HepG2 (cell line): ENCODE results near the gene GJA3. TPM values are rescaled to one million over a fixed set of nuclear protein-coding genes. Genes with fewer than 3 reads are reported as not detected.

Experiments
- ATAC-seq: fragments of 200-7000 bp; cut with Tn5 transposase; 3 replicates; pipeline ENCODE4 v1.9.1; 2020; ENCODE audit warnings: mild to moderate bottlenecking, moderate library complexity
- BruUV-seq: library from RNA; stranded (reverse); fragments of 400-500 nt; replicated peaks from 2 replicates; lab custom pipeline; 2021; lab: Mats Ljungman, UMichigan
- CTCF ChIA-PET: fragments of 300-600 bp; formaldehyde crosslinking; extraction: SDS; loops from one replicate; lab custom pipeline; 2021; ENCODE audit warnings: low total read pairs, inconsistent platforms, low intra/inter-chr PET ratio; lab: Yijun Ruan, JAX
- POLR2A ChIA-PET: fragments of 350-600 bp; sonication (Branson Sonifier 250); formaldehyde crosslinking; loops from one replicate; lab custom pipeline; 2020; ENCODE audit warnings: antibody characterized with exemption, inconsistent platforms; lab: Yijun Ruan, JAX
- DNase-seq: peaks from one replicate; pipeline ENCODE4 v3.0.0-alpha.2; 2015; ENCODE audit warnings: low spot score
- FAIRE-seq: peaks from 3 replicates; lab custom pipeline; 2011; peaks lifted over from hg19 to GRCh38; lab: Jason Lieb, UNC
- H2AFZ ChIP-seq: one replicate; pipeline ENCODE4 v1.6.1; 2011; ENCODE audit warnings: low read length, inconsistent platforms
- H3K27ac ChIP-seq: fragments of 300-600 bp; 3 replicates; pipeline ENCODE4 v1.8.0; 2011; ENCODE audit warnings: mixed run types, mild to moderate bottlenecking, mixed read lengths, low read length, inconsistent platforms; ENCODE audit not compliant: insufficient read depth; ENCODE audit errors: extremely low read length
- H3K27me3 ChIP-seq, 2 experiments: fragments of 200-600 bp in 1 of 2; 2 replicates in 1 of 2; 3 replicates in 1 of 2; pipeline versions ENCODE4 v1.6.0 to v1.8.0; 2011; ENCODE audit warnings: low read length in 2 of 2, mild to moderate bottlenecking in 2 of 2, moderate library complexity in 2 of 2, inconsistent platforms in 1 of 2; ENCODE audit not compliant: insufficient read depth in 2 of 2, control insufficient read depth in 1 of 2
- H3K36me3 ChIP-seq, 2 experiments: fragments of 200-600 bp in 1 of 2; replicated peaks in 1 of 2; 2 replicates in 1 of 2; 3 replicates in 1 of 2; pipeline versions ENCODE4 v1.5.1 to v1.8.0; 2011; ENCODE audit warnings: low read length in 2 of 2, inconsistent platforms in 1 of 2; ENCODE audit not compliant: insufficient read depth in 2 of 2, control insufficient read depth in 1 of 2
- H3K4me1 ChIP-seq: 2 replicates; pipeline ENCODE4 v1.5.1; 2012; ENCODE audit warnings: low read length, inconsistent platforms; ENCODE audit not compliant: insufficient read depth
- H3K4me2 ChIP-seq: 2 replicates; pipeline ENCODE4 v1.6.0; 2011; ENCODE audit warnings: low read depth, low read length, inconsistent platforms
- H3K4me3 ChIP-seq, 3 experiments: fragments of 200-600 bp in 1 of 3; sonication (generic), shearing (Covaris generic) in 1 of 3; replicated peaks in 1 of 3; 2 replicates each; pipeline ENCODE4 v1.5.1; 2011 to 2016; ENCODE audit warnings: low read length in 3 of 3, inconsistent platforms in 2 of 3, low read depth in 2 of 3, mild to moderate bottlenecking in 2 of 3, control low read depth in 1 of 3, mixed read lengths in 1 of 3; ENCODE audit not compliant: insufficient read depth in 1 of 3
- H3K79me2 ChIP-seq: one replicate; pipeline ENCODE4 v1.6.1; 2011; ENCODE audit warnings: low read length, inconsistent platforms; ENCODE audit not compliant: insufficient read depth
- H3K9ac ChIP-seq: 2 replicates; pipeline ENCODE4 v1.6.0; 2011; ENCODE audit warnings: mild to moderate bottlenecking, low read depth, low read length, inconsistent platforms; ENCODE audit not compliant: insufficient read depth
- H3K9me3 ChIP-seq: 2 replicates; pipeline ENCODE4 v1.5.1; 2012; ENCODE audit warnings: mild to moderate bottlenecking, low read length
- H4K20me1 ChIP-seq: 2 replicates; pipeline ENCODE4 v1.6.0; 2011; ENCODE audit warnings: inconsistent platforms, mild to moderate bottlenecking, low read length, moderate library complexity; ENCODE audit not compliant: insufficient read depth
- ELF3 ChIP-seq: IDR thresholded peaks from 2 replicates; pipeline ENCODE4 v1.6.1; 2016; ENCODE audit warnings: missing genetic modification reagents, missing compliant biosample characterization
- GMEB2 ChIP-seq: IDR thresholded peaks from 2 replicates; pipeline ENCODE4 v1.6.1; 2016; ENCODE audit warnings: missing biosample characterization, missing genetic modification reagents, low read depth
- KMT2B ChIP-seq: IDR thresholded peaks from 2 replicates; pipeline ENCODE4 v1.6.1; 2016; ENCODE audit warnings: missing genetic modification reagents, missing compliant biosample characterization
- NCOA2 ChIP-seq: sonication (generic); formaldehyde crosslinking; IDR thresholded peaks from 2 replicates; pipeline ENCODE4 v1.8.0; 2022; ENCODE audit warnings: inconsistent platforms
- SRF ChIP-seq: IDR thresholded peaks from 2 replicates; pipeline ENCODE4 v1.6.1; 2011; ENCODE audit warnings: mild to moderate bottlenecking, low read depth, low read length, moderate library complexity
- ZNF143 ChIP-seq: sonication (generic); formaldehyde crosslinking; IDR thresholded peaks from 2 replicates; pipeline ENCODE4 v1.4.0; 2020; ENCODE audit warnings: missing genetic modification reagents
- ZNF556 ChIP-seq: sonication (generic); formaldehyde crosslinking; IDR thresholded peaks from 2 replicates; pipeline ENCODE4 v1.4.0; 2020; ENCODE audit warnings: mild to moderate bottlenecking, missing genetic modification reagents, borderline replicate concordance
- WGBS: methylation state at CpG from one replicate; pipeline ENCODE4 v1.1.6; 2017; ENCODE audit warnings: low lambda C conversion rate; 5-methylcytosine and 5-hydroxymethylcytosine counted together
- in situ Hi-C: cut with HindIII; loops from 2 replicates; pipeline ENCODE4 v1.10.0; 2017; ENCODE audit warnings: low pct_unique_long_range_greater_than_20kb; ENCODE audit not compliant: extremely low pct_ligation_motif_present
- intact Hi-C: fragments of 100-400 bp; cut with micrococcal nuclease; formaldehyde crosslinking; loops from one replicate; pipeline ENCODE4 v1.10.0; 2022; ENCODE audit not compliant: unreplicated experiment
- polyA plus RNA-seq, 8 experiments: library from polyadenylated mRNA; depleted of rRNA in 3 of 8; stranded (reverse) in 7 of 8; unstranded in 1 of 8; fragments of >200 nt; fragmentation: Illumina TruSeq in 4 of 8; extraction: Trizol in 4 of 8; gene quantifications; 2 replicates each; pipeline versions ENCODE4 v1.2.1 to v1.2.3, GENCODE V29; 2011 to 2016; ENCODE audit warnings: low read depth in 4 of 8, missing spikeins in 1 of 8, mixed read lengths in 1 of 8; ENCODE audit not compliant: insufficient read depth in 1 of 8
- total RNA-seq, 5 experiments: library from RNA; depleted of rRNA; stranded (reverse); fragments of >200 nt; fragmentation: Illumina TruSeq; extraction: Trizol; gene quantifications; 2 replicates each; pipeline ENCODE4 v1.2.3, GENCODE V29; 2016; ENCODE audit warnings: low read depth in 1 of 5
- TF ChIP-seq, protein P1 (sequence below): sonication (generic); formaldehyde crosslinking; IDR thresholded peaks from 2 replicates; pipeline ENCODE4 v1.4.0; 2020; ENCODE audit warnings: missing genetic modification reagents
- TF ChIP-seq, protein P2 (sequence below): sonication (generic); formaldehyde crosslinking; IDR thresholded peaks from 2 replicates; pipeline ENCODE4 v1.4.0; 2020; ENCODE audit warnings: mild to moderate bottlenecking, low read depth, missing genetic modification reagents
- TF ChIP-seq, protein P3 (sequence below): IDR thresholded peaks from 2 replicates; pipeline ENCODE4 v1.6.1; 2016; ENCODE audit warnings: mild to moderate bottlenecking, missing biosample characterization, missing genetic modification reagents
- TF ChIP-seq, protein P4 (sequence below): sonication (generic); formaldehyde crosslinking; IDR thresholded peaks from 2 replicates; pipeline ENCODE4 v1.9.0; 2021; ENCODE audit warnings: mild to moderate bottlenecking, missing genetic modification reagents

The GJA3 gene
- total and polyA plus RNA-seq, 2 of the 13 experiments (the other 11 are each of a cell fraction or from before 2014, with no cell fraction given), result 0.04 TPM

GRCh38 chr13:20150561-20150960 lies 10.3 kb downstream of the GJA3 start (continued):
- TF ChIP-seq, protein P1, sequence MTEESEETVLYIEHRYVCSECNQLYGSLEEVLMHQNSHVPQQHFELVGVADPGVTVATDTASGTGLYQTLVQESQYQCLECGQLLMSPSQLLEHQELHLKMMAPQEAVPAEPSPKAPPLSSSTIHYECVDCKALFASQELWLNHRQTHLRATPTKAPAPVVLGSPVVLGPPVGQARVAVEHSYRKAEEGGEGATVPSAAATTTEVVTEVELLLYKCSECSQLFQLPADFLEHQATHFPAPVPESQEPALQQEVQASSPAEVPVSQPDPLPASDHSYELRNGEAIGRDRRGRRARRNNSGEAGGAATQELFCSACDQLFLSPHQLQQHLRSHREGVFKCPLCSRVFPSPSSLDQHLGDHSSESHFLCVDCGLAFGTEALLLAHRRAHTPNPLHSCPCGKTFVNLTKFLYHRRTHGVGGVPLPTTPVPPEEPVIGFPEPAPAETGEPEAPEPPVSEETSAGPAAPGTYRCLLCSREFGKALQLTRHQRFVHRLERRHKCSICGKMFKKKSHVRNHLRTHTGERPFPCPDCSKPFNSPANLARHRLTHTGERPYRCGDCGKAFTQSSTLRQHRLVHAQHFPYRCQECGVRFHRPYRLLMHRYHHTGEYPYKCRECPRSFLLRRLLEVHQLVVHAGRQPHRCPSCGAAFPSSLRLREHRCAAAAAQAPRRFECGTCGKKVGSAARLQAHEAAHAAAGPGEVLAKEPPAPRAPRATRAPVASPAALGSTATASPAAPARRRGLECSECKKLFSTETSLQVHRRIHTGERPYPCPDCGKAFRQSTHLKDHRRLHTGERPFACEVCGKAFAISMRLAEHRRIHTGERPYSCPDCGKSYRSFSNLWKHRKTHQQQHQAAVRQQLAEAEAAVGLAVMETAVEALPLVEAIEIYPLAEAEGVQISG (CRISPR knock-in tag), result no peak
- TF ChIP-seq, protein P2, sequence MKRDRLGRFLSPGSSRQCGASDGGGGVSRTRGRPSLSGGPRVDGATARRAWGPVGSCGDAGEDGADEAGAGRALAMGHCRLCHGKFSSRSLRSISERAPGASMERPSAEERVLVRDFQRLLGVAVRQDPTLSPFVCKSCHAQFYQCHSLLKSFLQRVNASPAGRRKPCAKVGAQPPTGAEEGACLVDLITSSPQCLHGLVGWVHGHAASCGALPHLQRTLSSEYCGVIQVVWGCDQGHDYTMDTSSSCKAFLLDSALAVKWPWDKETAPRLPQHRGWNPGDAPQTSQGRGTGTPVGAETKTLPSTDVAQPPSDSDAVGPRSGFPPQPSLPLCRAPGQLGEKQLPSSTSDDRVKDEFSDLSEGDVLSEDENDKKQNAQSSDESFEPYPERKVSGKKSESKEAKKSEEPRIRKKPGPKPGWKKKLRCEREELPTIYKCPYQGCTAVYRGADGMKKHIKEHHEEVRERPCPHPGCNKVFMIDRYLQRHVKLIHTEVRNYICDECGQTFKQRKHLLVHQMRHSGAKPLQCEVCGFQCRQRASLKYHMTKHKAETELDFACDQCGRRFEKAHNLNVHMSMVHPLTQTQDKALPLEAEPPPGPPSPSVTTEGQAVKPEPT (CRISPR knock-in tag), result no peak
- TF ChIP-seq KMT2B, result no peak
- no peak for TF ChIP-seq SRF
- TF ChIP-seq, protein P3, sequence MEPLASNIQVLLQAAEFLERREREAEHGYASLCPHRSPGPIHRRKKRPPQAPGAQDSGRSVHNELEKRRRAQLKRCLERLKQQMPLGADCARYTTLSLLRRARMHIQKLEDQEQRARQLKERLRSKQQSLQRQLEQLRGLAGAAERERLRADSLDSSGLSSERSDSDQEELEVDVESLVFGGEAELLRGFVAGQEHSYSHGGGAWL (CRISPR knock-in tag), result no peak
- no peak for TF ChIP-seq ZNF556 (CRISPR knock-in tag)
- TF ChIP-seq ELF3, result no peak
- no peak for TF ChIP-seq ZNF143 (CRISPR knock-in tag)
- TF ChIP-seq, all 625 proteins: peak for 0

DNA sequence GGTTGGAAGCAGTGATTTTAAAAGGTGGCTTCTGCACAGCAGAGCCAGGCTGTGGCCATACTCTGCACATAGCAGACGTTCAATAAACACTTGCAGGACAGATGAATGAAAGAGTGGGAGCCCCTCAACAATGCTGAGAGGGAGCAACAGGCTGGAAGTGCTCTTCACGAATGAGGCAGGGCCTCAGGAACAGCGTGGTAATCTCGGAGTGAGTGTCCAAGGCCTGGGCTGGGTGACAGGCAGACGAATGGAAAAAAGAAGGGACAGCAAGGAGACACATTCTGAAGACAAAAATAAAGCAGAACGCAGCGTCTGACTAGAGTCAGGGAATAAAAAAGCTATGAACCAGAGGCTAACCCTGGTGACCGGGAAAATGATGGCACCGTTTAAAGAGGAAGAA lies 11.1 kb downstream of the GJA3 start:
- DNase-seq (no peak), FAIRE-seq (no peak), ATAC-seq (no peak)
- no peaks in the 10 kb centered on the region for H3K4me1 ChIP-seq
- H3K9me3 ChIP-seq, result no peaks in the 10 kb centered on the region
- TF ChIP-seq, protein P4, sequence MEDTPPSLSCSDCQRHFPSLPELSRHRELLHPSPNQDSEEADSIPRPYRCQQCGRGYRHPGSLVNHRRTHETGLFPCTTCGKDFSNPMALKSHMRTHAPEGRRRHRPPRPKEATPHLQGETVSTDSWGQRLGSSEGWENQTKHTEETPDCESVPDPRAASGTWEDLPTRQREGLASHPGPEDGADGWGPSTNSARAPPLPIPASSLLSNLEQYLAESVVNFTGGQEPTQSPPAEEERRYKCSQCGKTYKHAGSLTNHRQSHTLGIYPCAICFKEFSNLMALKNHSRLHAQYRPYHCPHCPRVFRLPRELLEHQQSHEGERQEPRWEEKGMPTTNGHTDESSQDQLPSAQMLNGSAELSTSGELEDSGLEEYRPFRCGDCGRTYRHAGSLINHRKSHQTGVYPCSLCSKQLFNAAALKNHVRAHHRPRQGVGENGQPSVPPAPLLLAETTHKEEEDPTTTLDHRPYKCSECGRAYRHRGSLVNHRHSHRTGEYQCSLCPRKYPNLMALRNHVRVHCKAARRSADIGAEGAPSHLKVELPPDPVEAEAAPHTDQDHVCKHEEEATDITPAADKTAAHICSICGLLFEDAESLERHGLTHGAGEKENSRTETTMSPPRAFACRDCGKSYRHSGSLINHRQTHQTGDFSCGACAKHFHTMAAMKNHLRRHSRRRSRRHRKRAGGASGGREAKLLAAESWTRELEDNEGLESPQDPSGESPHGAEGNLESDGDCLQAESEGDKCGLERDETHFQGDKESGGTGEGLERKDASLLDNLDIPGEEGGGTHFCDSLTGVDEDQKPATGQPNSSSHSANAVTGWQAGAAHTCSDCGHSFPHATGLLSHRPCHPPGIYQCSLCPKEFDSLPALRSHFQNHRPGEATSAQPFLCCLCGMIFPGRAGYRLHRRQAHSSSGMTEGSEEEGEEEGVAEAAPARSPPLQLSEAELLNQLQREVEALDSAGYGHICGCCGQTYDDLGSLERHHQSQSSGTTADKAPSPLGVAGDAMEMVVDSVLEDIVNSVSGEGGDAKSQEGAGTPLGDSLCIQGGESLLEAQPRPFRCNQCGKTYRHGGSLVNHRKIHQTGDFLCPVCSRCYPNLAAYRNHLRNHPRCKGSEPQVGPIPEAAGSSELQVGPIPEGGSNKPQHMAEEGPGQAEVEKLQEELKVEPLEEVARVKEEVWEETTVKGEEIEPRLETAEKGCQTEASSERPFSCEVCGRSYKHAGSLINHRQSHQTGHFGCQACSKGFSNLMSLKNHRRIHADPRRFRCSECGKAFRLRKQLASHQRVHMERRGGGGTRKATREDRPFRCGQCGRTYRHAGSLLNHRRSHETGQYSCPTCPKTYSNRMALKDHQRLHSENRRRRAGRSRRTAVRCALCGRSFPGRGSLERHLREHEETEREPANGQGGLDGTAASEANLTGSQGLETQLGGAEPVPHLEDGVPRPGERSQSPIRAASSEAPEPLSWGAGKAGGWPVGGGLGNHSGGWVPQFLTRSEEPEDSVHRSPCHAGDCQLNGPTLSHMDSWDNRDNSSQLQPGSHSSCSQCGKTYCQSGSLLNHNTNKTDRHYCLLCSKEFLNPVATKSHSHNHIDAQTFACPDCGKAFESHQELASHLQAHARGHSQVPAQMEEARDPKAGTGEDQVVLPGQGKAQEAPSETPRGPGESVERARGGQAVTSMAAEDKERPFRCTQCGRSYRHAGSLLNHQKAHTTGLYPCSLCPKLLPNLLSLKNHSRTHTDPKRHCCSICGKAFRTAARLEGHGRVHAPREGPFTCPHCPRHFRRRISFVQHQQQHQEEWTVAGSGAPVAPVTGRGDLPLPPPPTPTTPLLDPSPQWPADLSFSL (CRISPR knock-in tag), result no peak
- TF ChIP-seq GMEB2 (CRISPR knock-in tag) (no peak), NCOA2 (no peak)
- no peaks in the 10 kb centered on the region for H3K79me2 ChIP-seq
- ChIA-PET CTCF (no interaction called here), POLR2A (no interaction called here)
- in situ Hi-C loops, result no loop called here
- 23% methylated on average over 9 of the region's 9 CpGs for WGBS
- H4K20me1 ChIP-seq, result no peaks in the 10 kb centered on the region
- H3K27ac ChIP-seq, result no peak overlapping the region
- H2AFZ ChIP-seq, result no peak overlapping the region
- H3K4me2 ChIP-seq, result no peak overlapping the region
- H3K4me3 ChIP-seq, result no peak overlapping the region
- peaks cover 4 to 47% of the 10 kb centered on the region in 2 experiments for H3K27me3 ChIP-seq
- H3K36me3 ChIP-seq, result no peaks in the 10 kb centered on the region
- no peak overlapping the region for H3K9ac ChIP-seq
- intact Hi-C loops, result no loop called here
- no TSS peak for BruUV-seq
